K562 (cell line): ENCODE measurements around the gene NCAPD2. TPM values are rescaled to one million over a fixed set of nuclear protein-coding genes. Genes with fewer than 3 reads are reported as not detected.
"Not testable (repeated sequence)": the region's sequence is repeated elsewhere in the genome, so short reads cannot be mapped to it uniquely, and the experiment has no call there.

Experiments used
- ATAC-seq: fragments of 200-7000 bp; cut with Tn5 transposase; 3 replicates; pipeline ENCODE4 v1.9.1; 2020; ENCODE audit warnings: moderate library complexity
- BruUV-seq: library from RNA; stranded (reverse); fragments of 400-500 nt; replicated peaks from 2 replicates; lab custom pipeline; 2021; lab: Mats Ljungman, UMichigan
- CTCF ChIA-PET: fragments of 300-600 bp; formaldehyde crosslinking; extraction: SDS; loops from one replicate; lab custom pipeline; 2021; ENCODE audit warnings: low intra/inter-chr PET ratio; lab: Yijun Ruan, JAX
- POLR2A ChIA-PET: fragments of 300-600, 350-650 bp; sonication (Branson Sonifier 250); formaldehyde crosslinking; extraction: SDS; loops from one replicate; lab custom pipeline; 2021; ENCODE audit warnings: antibody characterized with exemption, inconsistent platforms; lab: Yijun Ruan, JAX
- DNase-seq, 4 experiments: peaks; one replicate each; pipeline versions ENCODE4 v3.0.0 to v3.0.0-alpha.2; 2011 to 2018; ENCODE audit warnings: low spot score in 3 of 4, mixed read lengths in 3 of 4; ENCODE audit errors: extremely low read depth in 1 of 4
- FAIRE-seq: peaks from 2 replicates; lab custom pipeline; 2011; peaks lifted over from hg19 to GRCh38; lab: Jason Lieb, UNC
- H2AFZ ChIP-seq: 2 replicates; pipeline ENCODE4 v1.6.0; 2011; ENCODE audit warnings: low read depth, low read length, control low read depth, inconsistent platforms
- H3K27ac ChIP-seq: fragments of 200-600 bp; 3 replicates; pipeline ENCODE4 v1.8.0; 2011; ENCODE audit warnings: low read depth, mild to moderate bottlenecking, control low read depth, inconsistent platforms, low read length, moderate library complexity, mixed read lengths; ENCODE audit errors: extremely low read depth
- H3K27me3 ChIP-seq, 2 experiments: fragments of 300-600 bp in 1 of 2; 2 replicates in 1 of 2; 3 replicates in 1 of 2; pipeline versions ENCODE4 v1.6.0 to v1.8.0; 2011; ENCODE audit warnings: inconsistent platforms in 2 of 2, low read length in 2 of 2, mild to moderate bottlenecking in 1 of 2, mixed read lengths in 1 of 2, moderate library complexity in 1 of 2; ENCODE audit not compliant: control insufficient read depth in 2 of 2, insufficient read depth in 2 of 2
- H3K36me3 ChIP-seq: fragments of 300-600 bp; 3 replicates; pipeline ENCODE4 v1.8.0; 2011; ENCODE audit warnings: mild to moderate bottlenecking, low read length, inconsistent platforms; ENCODE audit not compliant: control insufficient read depth, insufficient read depth
- H3K4me1 ChIP-seq, 2 experiments: fragments of 200-600 bp in 1 of 2; replicated peaks in 1 of 2; 2 replicates in 1 of 2; 3 replicates in 1 of 2; pipeline versions ENCODE4 v1.5.1 to v1.8.0; 2011; ENCODE audit warnings: inconsistent platforms in 2 of 2, low read length in 2 of 2, mild to moderate bottlenecking in 1 of 2, mixed read lengths in 1 of 2, moderate library complexity in 1 of 2; ENCODE audit not compliant: control insufficient read depth in 2 of 2, insufficient read depth in 2 of 2
- H3K4me2 ChIP-seq: 2 replicates; pipeline ENCODE4 v1.6.1; 2011; ENCODE audit warnings: low read length, control low read depth, inconsistent platforms, mixed read lengths; ENCODE audit not compliant: insufficient read depth
- H3K4me3 ChIP-seq: fragments of 200-600 bp; sonication (generic), shearing (Covaris generic); 2 replicates; pipeline ENCODE4 v1.5.1; 2016; ENCODE audit warnings: control low read depth, inconsistent platforms
- H3K79me2 ChIP-seq: fragments of 200-600 bp; 3 replicates; pipeline ENCODE4 v1.8.0; 2011; ENCODE audit warnings: low read length, inconsistent platforms; ENCODE audit not compliant: control insufficient read depth, insufficient read depth
- H3K9ac ChIP-seq, 2 experiments: 2 replicates each; pipeline versions ENCODE4 v1.6.0 to v1.6.1; 2011; ENCODE audit warnings: low read depth in 2 of 2, low read length in 2 of 2, control low read depth in 1 of 2, inconsistent platforms in 1 of 2, mild to moderate bottlenecking in 1 of 2, mixed read lengths in 1 of 2; ENCODE audit not compliant: insufficient read depth in 1 of 2
- H3K9me1 ChIP-seq: one replicate; pipeline ENCODE4 v1.6.0; 2011; ENCODE audit warnings: inconsistent platforms, mild to moderate bottlenecking, low read length, moderate library complexity; ENCODE audit not compliant: control insufficient read depth, insufficient read depth
- H3K9me3 ChIP-seq: replicated peaks from 2 replicates; pipeline ENCODE4 v1.5.1; 2011; ENCODE audit warnings: low read depth, low read length, inconsistent platforms; ENCODE audit not compliant: control insufficient read depth, insufficient read depth
- H4K20me1 ChIP-seq: replicated peaks from 2 replicates; pipeline ENCODE4 v1.6.1; 2011; ENCODE audit warnings: low read length, inconsistent platforms, mixed read lengths; ENCODE audit not compliant: control insufficient read depth, insufficient read depth
- CTCF ChIP-seq, 3 experiments: IDR thresholded peaks in 2 of 3; conservative IDR thresholded peaks in 1 of 3; 2 replicates each; pipeline ENCODE4 v1.5.1; 2011 to 2012; ENCODE audit warnings: low read length in 3 of 3, mild to moderate bottlenecking in 3 of 3, control low read depth in 2 of 3, improper control_type of control experiment in 1 of 3, inconsistent platforms in 1 of 3, low read depth in 1 of 3, mixed read lengths in 1 of 3, moderate library complexity in 1 of 3; ENCODE audit not compliant: insufficient read depth in 2 of 3
- ETV1 ChIP-seq: fragments of 450-650 bp; conservative IDR thresholded peaks from 2 replicates; pipeline ENCODE4 v1.6.1; 2016; ENCODE audit warnings: missing genetic modification characterization, control low read depth, low read depth, missing compliant biosample characterization
- ETV5 ChIP-seq: sonication (generic); formaldehyde crosslinking; IDR thresholded peaks from 2 replicates; pipeline ENCODE4 v1.4.0; 2020; ENCODE audit warnings: low read depth, mild to moderate bottlenecking, missing genetic modification reagents
- GABPA ChIP-seq: fragments of 200-800 bp; sonication (Bioruptor generic); conservative IDR thresholded peaks from 2 replicates; pipeline ENCODE4 v1.6.1; 2016; ENCODE audit warnings: low read depth, missing genetic modification characterization, missing compliant biosample characterization
- HDAC2 ChIP-seq: fragments of 450-650 bp; IDR thresholded peaks from 2 replicates; pipeline ENCODE4 v1.6.1; 2016; ENCODE audit warnings: mild to moderate bottlenecking
- KDM1A ChIP-seq, 2 experiments: fragments of 450-650 bp; IDR thresholded peaks; 2 replicates each; pipeline ENCODE4 v1.6.1; 2016; ENCODE audit warnings: mild to moderate bottlenecking in 2 of 2
- PHF21A ChIP-seq: fragments of 450-650 bp; IDR thresholded peaks from 2 replicates; pipeline ENCODE4 v1.6.1; 2017; ENCODE audit warnings: low read depth, borderline replicate concordance
- PRDM10 ChIP-seq: fragments of 450-650 bp; IDR thresholded peaks from 2 replicates; pipeline ENCODE4 v1.6.1; 2018; ENCODE audit not compliant: partially characterized antibody
- RAD21 ChIP-seq, 2 experiments: fragments of 250-450 bp in 1 of 2; fragments of 450-650 bp in 1 of 2; sonication (Bioruptor Pico) in 1 of 2; formaldehyde crosslinking in 1 of 2; IDR thresholded peaks in 1 of 2; conservative IDR thresholded peaks in 1 of 2; 2 replicates each; pipeline versions ENCODE4 v1.4.0 to v1.8.0; 2020 to 2022; ENCODE audit warnings: mild to moderate bottlenecking in 2 of 2, moderate library complexity in 1 of 2
- RCOR1 ChIP-seq, 2 experiments: IDR thresholded peaks; 2 replicates each; pipeline ENCODE4 v1.6.1; 2012; ENCODE audit warnings: low read depth in 2 of 2, low read length in 2 of 2, borderline replicate concordance in 1 of 2, improper control_type of control experiment in 1 of 2
- XRCC5 ChIP-seq: fragments of 200-400 bp; formaldehyde crosslinking; IDR thresholded peaks from 2 replicates; pipeline ENCODE4 v1.6.1; 2017; ENCODE audit warnings: low read depth, mild to moderate bottlenecking, low read length
- ZNF384 ChIP-seq: IDR thresholded peaks from 2 replicates; pipeline ENCODE4 v1.6.1; 2012; ENCODE audit warnings: low read depth, low read length, improper control_type of control experiment
- WGBS: fragments of 100-300 bp; shearing (Covaris generic); methylation state at CpG from one replicate; pipeline ENCODE4 v1.1.6; 2016; ENCODE audit warnings: low coverage, mixed read lengths; ENCODE audit not compliant: insufficient coverage; ENCODE audit errors: missing lambda C conversion rate; 5-methylcytosine and 5-hydroxymethylcytosine counted together
- in situ Hi-C: fragments of 300-500 bp; cut with MboI; formaldehyde crosslinking; loops from 4 replicates; pipeline ENCODE4 v1.15.0; 2018; ENCODE audit warnings: inconsistent platforms, mixed read lengths
- intact Hi-C: fragments of 100-400 bp; cut with micrococcal nuclease; formaldehyde crosslinking; loops from 2 replicates; pipeline ENCODE4 v1.14.2; 2022
- polyA plus RNA-seq, 8 experiments: library from polyadenylated mRNA; depleted of rRNA in 4 of 8; stranded (reverse) in 5 of 8; unstranded in 3 of 8; fragments of >200 nt; fragmentation: Nextera tagmentation in 2 of 8; fragmentation: Illumina TruSeq in 1 of 8; extraction: Ambion mirVana in 2 of 8; extraction: Trizol in 1 of 8; gene quantifications; 2 replicates each; pipeline versions ENCODE4 v1.2.1 to v1.2.3, GENCODE V29; 2011 to 2014; ENCODE audit warnings: inconsistent platforms in 1 of 8, missing spikeins in 1 of 8
- total RNA-seq, 7 experiments: library from RNA; depleted of rRNA in 6 of 7; stranded (reverse); fragments of >200 nt in 6 of 7; fragmentation: Illumina TruSeq in 2 of 7; extraction: Trizol in 2 of 7; gene quantifications; 2 replicates each; pipeline versions ENCODE4 v1.2.1 to v1.2.3, GENCODE V29; 2011 to 2021; ENCODE audit warnings: low replicate concordance in 1 of 7

The NCAPD2 gene
- total and polyA plus RNA-seq, 9 of the 15 experiments (the other 6 are each of a cell fraction or from before 2014, with no cell fraction given), result 16.9 to 93.7 (median 68.3) TPM

- H3K9me1 ChIP-seq, H2AFZ ChIP-seq, BruUV-seq, H3K4me3 ChIP-seq, H3K9ac ChIP-seq, H3K9me3 ChIP-seq, H4K20me1 ChIP-seq, H3K27me3 ChIP-seq, in situ Hi-C loops, H3K79me2 ChIP-seq, H3K4me2 ChIP-seq, H3K27ac ChIP-seq: not testable (repeated sequence)
- CTCF ChIA-PET, result interaction anchor here (0.7 kb wide), 1 partner anchor 217 kb away, joined by 3 read pairs; no protein-coding TSS in a partner anchor
- 89% methylated on average over 3 of the region's 14 CpGs for WGBS
- peak; percentile 65 for ATAC-seq
- POLR2A ChIA-PET, result interaction anchor here (1.0 to 1.3 kb wide), 3 partner anchors 12 to 333 kb away, joined by 3 to 4 read pairs (median 4); no protein-coding TSS in a partner anchor
- intact Hi-C loops, result loop anchor here (10.0 kb wide), 1 partner anchor 267 kb away; the partner anchor contains the start of genes GPR162 and P3H3
- H3K36me3 ChIP-seq, result peaks cover 62% of the 10 kb centered on the region; the same call in 2 of the 3 replicates
- peak in 2 of 4 experiments; percentile 45 to 76 for DNase-seq
- H3K4me1 ChIP-seq, result peaks cover 2 to 16% of the 10 kb centered on the region in 2 experiments; a peak in 4 of 5 replicates
- peak; percentile 23 for FAIRE-seq
- TF ChIP-seq PRDM10 (peak; percentile 57), RCOR1 (IDR thresholded peaks at IDR 0.05; ENCODE audit: borderline replicate concordance in 1 of 2, low read depth in 2 of 2, low read length in 2 of 2) (peak in 1 of 2 experiments; percentile 90; a peak in 3 of 4 replicates), RAD21 (CRISPR knock-in tag; conservative IDR thresholded peaks at IDR 0.05 in 1 of 2, IDR thresholded peaks at IDR 0.05 in 1 of 2) (peak in 1 of 2 experiments; percentile 25; a peak in 2 of 4 replicates), ETV5 (CRISPR knock-in tag) (peak; percentile 39; the same call in 1 of the 2 replicates), XRCC5 (peak; percentile 50; the same call in 1 of the 2 replicates), HDAC2 (peak; percentile 40; the same call in 1 of the 2 replicates), PHF21A (peak; percentile 95), GABPA (tag) (peak; percentile 71), CTCF (IDR thresholded peaks at IDR 0.05 in 2 of 3, conservative IDR thresholded peaks at IDR 0.05 in 1 of 3; ENCODE audit: insufficient read depth in 2 of 3, low read depth in 1 of 3, low read length in 3 of 3) (peak; percentile 46 to 64 (median 48); a peak in 4 of 6 replicates), ZNF384 (peak; percentile 98), KDM1A (IDR thresholded peaks at IDR 0.05) (peak; percentile 81 to 84), ETV1 (0 out of 2 replicates have a peak, but pooled peaks have one; percentile 31)
Observed at GRCh38 chr12:6558014-6558760, 64.3 kb downstream of the NCAPD2 start.
